ENCODE results near the gene TAC4.
A peak's percentile ranks its signal among the peaks of the same experiment; 100 is the strongest.

TAC4 gene

GRCh38 chr17:49814781-49815529 lies 32.9 kb downstream of the TAC4 start:
- DNase-seq (ENCODE audit: low read depth in 2 of 2): no peak

GRCh38 chr17:49809056-49809455 lies 38.8 kb downstream of the TAC4 start:
- DNase-seq (ENCODE audit: low read depth in 2 of 2): no peak

- DNase-seq (ENCODE audit: low read depth in 2 of 2): no peak
These were observed 49.1 kb downstream of the TAC4 start for GRCh38 chr17:49798738-49799137.

- no peak for DNase-seq (ENCODE audit: low read depth in 2 of 2)
These were observed 49.7 kb downstream of the TAC4 start for GRCh38 chr17:49798182-49798581.

DNA sequence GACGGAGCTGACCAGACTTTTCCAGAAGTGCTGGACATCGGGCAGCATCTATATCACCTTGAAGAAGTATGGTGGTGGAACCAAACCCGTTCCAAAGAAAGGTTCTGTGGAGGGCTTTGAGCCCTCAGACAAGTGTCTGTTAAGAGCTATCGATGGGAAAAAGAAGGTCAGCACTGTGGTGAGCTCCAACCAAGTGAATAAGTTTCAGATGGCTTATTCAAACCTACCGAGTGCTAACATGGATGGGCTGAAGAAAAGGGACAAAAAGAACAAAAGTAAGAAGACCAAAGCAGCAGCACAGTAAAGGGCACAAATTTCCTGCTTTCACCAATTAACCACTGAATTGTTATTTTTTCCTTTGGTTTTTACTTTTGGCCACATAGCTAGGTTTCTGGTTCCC lies 52.5 kb downstream of the TAC4 start:
- DNase-seq (ENCODE audit: low read depth in 2 of 2): no peak

- DNase-seq (ENCODE audit: low read depth in 2 of 2): no peak
These were observed 54.6 kb downstream of the TAC4 start for GRCh38 chr17:49793309-49793708.

DNA sequence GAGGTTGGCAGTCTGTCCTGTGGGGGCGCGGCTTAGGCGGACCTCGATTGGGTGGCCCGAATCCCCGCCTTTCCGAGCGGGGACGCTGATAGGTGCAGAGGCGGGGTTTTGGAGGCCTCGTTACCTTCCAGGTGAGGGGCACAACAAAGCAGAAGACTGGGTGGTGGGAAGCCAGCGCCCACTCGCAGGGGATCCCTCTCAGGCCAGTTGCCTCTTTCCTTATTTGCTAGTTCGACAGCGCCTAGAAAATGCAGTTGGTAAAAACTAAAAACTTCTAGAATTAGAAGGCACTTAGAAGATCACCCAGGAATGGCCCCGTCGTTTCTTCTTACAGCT lies 58.7 kb downstream of the TAC4 start:
- no peak for DNase-seq (ENCODE audit: low read depth in 2 of 2)

- peak; percentile 97 to 98 for DNase-seq (ENCODE audit: low read depth in 2 of 2)
These were observed 59.2 kb downstream of the TAC4 start, which contains the start of gene KAT7 for GRCh38 chr17:49788478-49789242. Gene KAT7 (plus strand): TSS chr17:49788681. CDS start chr17:49788835, 154 bp downstream.

Measured in stimulated activated CD8-positive, alpha-beta memory T cell treated with anti-CD3 and anti-CD28 coated beads, Interleukin-15, amount 100 ng/mL, for 4 hours (primary cell).